CMK (cell line): ENCODE results near the gene GALNT16.
"Not testable (repeated sequence)": the region's sequence is repeated elsewhere in the genome, so short reads cannot be mapped to it uniquely, and the experiment has no call there.

Experiments used
- DNase-seq: peaks from one replicate; pipeline ENCODE4 v3.0.0-alpha.2; 2010; ENCODE audit warnings: low read depth

GALNT16 gene

GRCh38 chr14:69285661-69286255 lies 25.8 kb downstream of the GALNT16 start:
- no peak for DNase-seq

GRCh38 chr14:69287098-69288010 lies 27.4 kb downstream of the GALNT16 start:
- DNase-seq = no peak

- DNase-seq = no peak
Observed at GRCh38 chr14:69288011-69288771, 28.2 kb downstream of the GALNT16 start.

GRCh38 chr14:69288956-69289705 lies 29.2 kb downstream of the GALNT16 start:
- DNase-seq = no peak

- DNase-seq = no peak
Observed at GRCh38 chr14:69289811-69290520, 30.0 kb downstream of the GALNT16 start.

GRCh38 chr14:69290881-69291280 lies 30.9 kb downstream of the GALNT16 start:
- DNase-seq = not testable (repeated sequence)

- DNase-seq = no peak
Observed at GRCh38 chr14:69291396-69291795, 31.4 kb downstream of the GALNT16 start.

- DNase-seq = no peak
Observed at GRCh38 chr14:69291891-69292561, 32.1 kb downstream of the GALNT16 start.

GRCh38 chr14:69298131-69299071 lies 38.4 kb downstream of the GALNT16 start:
- DNase-seq = no peak

- DNase-seq = no peak
Observed at GRCh38 chr14:69299286-69300035, 39.5 kb downstream of the GALNT16 start.

- DNase-seq = no peak
Observed at GRCh38 chr14:69300601-69301221, 40.8 kb downstream of the GALNT16 start.

- no peak for DNase-seq
Observed at GRCh38 chr14:69303086-69303485, 43.1 kb downstream of the GALNT16 start.

- no peak for DNase-seq
Observed at GRCh38 chr14:69312608-69313007, 52.6 kb downstream of the GALNT16 start.

GRCh38 chr14:69313176-69313575 lies 53.2 kb downstream of the GALNT16 start:
- no peak for DNase-seq

GRCh38 chr14:69314327-69314726 lies 54.4 kb downstream of the GALNT16 start:
- DNase-seq = no peak

- no peak for DNase-seq
Observed at GRCh38 chr14:69315301-69315700, 55.3 kb downstream of the GALNT16 start.

GRCh38 chr14:69316449-69317101 lies 56.6 kb downstream of the GALNT16 start:
- DNase-seq = no peak
